ENCODE measurements around the gene AP2A2. TPM values are rescaled to one million over a fixed set of nuclear protein-coding genes. Genes with fewer than 3 reads are reported as not detected.

AP2A2 gene
- total RNA-seq, 1 donor from 2014 or later = 34.6 TPM

Small RNA genes within 50 kb of the gene (small RNA-seq; reads per million reads assigned to genes)
- not detected for gene RNU6-1025P

Other genes with a start within 250 kb of the AP2A2 start
- 60.3 TPM for gene DEAF1, start 230.6 kb upstream of the AP2A2 start, total RNA-seq
- gene TMEM80, start 230.1 kb upstream of the AP2A2 start, total RNA-seq = 11.8 TPM
- gene EPS8L2, start 219.6 kb upstream of the AP2A2 start, total RNA-seq = 0.41 TPM
- 77.9 TPM for gene TALDO1, start 178.4 kb upstream of the AP2A2 start, total RNA-seq
- gene GATD1, start 148.4 kb upstream of the AP2A2 start, total RNA-seq = 21.2 TPM
- 7.3 TPM for gene CEND1, start 135.8 kb upstream of the AP2A2 start, total RNA-seq
- 14.7 TPM for gene SLC25A22, start 127.6 kb upstream of the AP2A2 start, total RNA-seq
- gene PIDD1, start 120.6 kb upstream of the AP2A2 start, total RNA-seq = 5.7 TPM
- 210 TPM for gene RPLP2, start 115.9 kb upstream of the AP2A2 start, total RNA-seq
- 5.3 TPM for gene PNPLA2, start 107.0 kb upstream of the AP2A2 start, total RNA-seq
- gene CRACR2B, start 98.0 kb upstream of the AP2A2 start, total RNA-seq = 0.82 TPM
- 34.6 TPM for gene CD151, start 92.9 kb upstream of the AP2A2 start, total RNA-seq
- gene POLR2L, start 83.3 kb upstream of the AP2A2 start, total RNA-seq = 17.5 TPM
- 14.3 TPM for gene TSPAN4, start 83.0 kb upstream of the AP2A2 start, total RNA-seq
- gene CHID1, start 15.1 kb upstream of the AP2A2 start, total RNA-seq = 17.5 TPM
- gene MUC6, start 110.8 kb downstream of the AP2A2 start, total RNA-seq = not detected
- gene MUC2, start 149.0 kb downstream of the AP2A2 start, total RNA-seq = not detected
- gene MUC5AC, start 232.1 kb downstream of the AP2A2 start, total RNA-seq = not detected